ENCODE results near the gene LCK.

DNA sequence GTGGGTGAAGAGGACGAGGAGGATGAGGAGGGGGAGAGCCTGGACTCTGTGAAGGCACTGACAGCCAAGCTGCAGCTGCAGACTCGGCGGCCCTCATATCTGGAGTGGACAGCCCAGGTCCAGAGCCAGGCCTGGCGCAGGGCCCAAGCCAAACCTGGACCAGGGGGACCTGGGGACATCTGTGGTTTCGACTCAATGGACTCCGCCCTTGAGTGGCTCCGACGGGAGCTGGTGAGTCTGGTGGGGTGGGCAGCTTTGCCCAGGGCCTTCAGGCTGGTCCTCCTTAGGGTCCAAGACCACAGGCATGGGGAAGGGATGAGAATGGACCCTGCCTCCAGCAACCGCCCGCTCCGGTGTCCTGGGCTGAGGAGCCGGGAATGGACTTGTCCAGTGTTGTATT, 3.6 kb upstream of the LCK start:
- TF ChIP-seq POLR2A (IDR thresholded peaks at IDR 0.05) (no peak), EP300 (IDR thresholded peaks at IDR 0.05) (no peak)
- TF ChIP-seq, protein P1, sequence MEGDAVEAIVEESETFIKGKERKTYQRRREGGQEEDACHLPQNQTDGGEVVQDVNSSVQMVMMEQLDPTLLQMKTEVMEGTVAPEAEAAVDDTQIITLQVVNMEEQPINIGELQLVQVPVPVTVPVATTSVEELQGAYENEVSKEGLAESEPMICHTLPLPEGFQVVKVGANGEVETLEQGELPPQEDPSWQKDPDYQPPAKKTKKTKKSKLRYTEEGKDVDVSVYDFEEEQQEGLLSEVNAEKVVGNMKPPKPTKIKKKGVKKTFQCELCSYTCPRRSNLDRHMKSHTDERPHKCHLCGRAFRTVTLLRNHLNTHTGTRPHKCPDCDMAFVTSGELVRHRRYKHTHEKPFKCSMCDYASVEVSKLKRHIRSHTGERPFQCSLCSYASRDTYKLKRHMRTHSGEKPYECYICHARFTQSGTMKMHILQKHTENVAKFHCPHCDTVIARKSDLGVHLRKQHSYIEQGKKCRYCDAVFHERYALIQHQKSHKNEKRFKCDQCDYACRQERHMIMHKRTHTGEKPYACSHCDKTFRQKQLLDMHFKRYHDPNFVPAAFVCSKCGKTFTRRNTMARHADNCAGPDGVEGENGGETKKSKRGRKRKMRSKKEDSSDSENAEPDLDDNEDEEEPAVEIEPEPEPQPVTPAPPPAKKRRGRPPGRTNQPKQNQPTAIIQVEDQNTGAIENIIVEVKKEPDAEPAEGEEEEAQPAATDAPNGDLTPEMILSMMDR (IDR thresholded peaks at IDR 0.05): no peak
